ENCODE data around the gene MYO1B. TPM values are rescaled to one million over a fixed set of nuclear protein-coding genes. Genes with fewer than 3 reads are reported as not detected.

The MYO1B gene
- total RNA-seq, 3 donors from 2014 or later (not counting 1 experiment from before 2014, with no cell fraction given) = 0.21 to 0.80 (median 0.29) TPM

- Mint-ChIP-seq H3K9me3 (no peaks in the 10 kb centered on the region), H3K27me3 (ENCODE audit: low read depth in 2 of 2) (no peaks in the 10 kb centered on the region), H3K4me1 (peaks cover 35 to 40% of the 10 kb centered on the region in 2 donors), H3K4me3 (no peak overlapping the region), H3K36me3 (no peaks in the 10 kb centered on the region), H3K27ac (peak overlapping the region in 1 of 2 donors; percentile 72)
- DNase-seq = no peak
- ATAC-seq = no peak
- intact Hi-C loops (cut with micrococcal nuclease) = no loop called here
- Histone ChIP-seq H3K27ac (ENCODE audit: low read length) (no peak overlapping the region), H3K36me3 (ENCODE audit: control insufficient read depth, insufficient read depth, low read length) (peaks cover 4% of the 10 kb centered on the region), H3K4me1 (ENCODE audit: control insufficient read depth, insufficient read depth, low read length) (peaks cover 20% of the 10 kb centered on the region), H3K9me3 (ENCODE audit: control insufficient read depth, insufficient read depth, low read length) (no peaks in the 10 kb centered on the region), H3K27me3 (ENCODE audit: control insufficient read depth, insufficient read depth, low read length) (no peaks in the 10 kb centered on the region), H3K4me3 (ENCODE audit: low read length) (no peak overlapping the region)
- TF ChIP-seq CTCF (IDR thresholded peaks at IDR 0.05) = no peak
- 92% methylated on average over 6 of the region's 6 CpGs for WGBS (ENCODE audit: insufficient coverage)
Observed at GRCh38 chr2:191199929-191200512, 45.2 kb upstream of the MYO1B start.

GRCh38 chr2:191200910-191201309, 44.3 kb upstream of the MYO1B start:
- DNase-seq = no peak
- intact Hi-C loops (cut with micrococcal nuclease) = no loop called here
- Histone ChIP-seq H3K27ac (ENCODE audit: low read length) (no peak overlapping the region), H3K36me3 (ENCODE audit: control insufficient read depth, insufficient read depth, low read length) (peaks cover 4% of the 10 kb centered on the region), H3K4me3 (ENCODE audit: low read length) (no peak overlapping the region), H3K27me3 (ENCODE audit: control insufficient read depth, insufficient read depth, low read length) (no peaks in the 10 kb centered on the region), H3K4me1 (ENCODE audit: control insufficient read depth, insufficient read depth, low read length) (peaks cover 26% of the 10 kb centered on the region), H3K9me3 (ENCODE audit: control insufficient read depth, insufficient read depth, low read length) (no peaks in the 10 kb centered on the region)
- Mint-ChIP-seq H3K4me3 (peak overlapping the region; percentile 37), H3K9me3 (no peaks in the 10 kb centered on the region), H3K27ac (peak overlapping the region; percentile 40 to 72), H3K36me3 (no peaks in the 10 kb centered on the region), H3K4me1 (peaks cover 43 to 44% of the 10 kb centered on the region in 2 donors), H3K27me3 (ENCODE audit: low read depth in 2 of 2) (no peaks in the 10 kb centered on the region)
- no peak for ATAC-seq
- WGBS (ENCODE audit: insufficient coverage) = 95% methylated on average over 1 of the region's 1 CpG
- no peak for TF ChIP-seq CTCF (IDR thresholded peaks at IDR 0.05)

- DNase-seq (peak in 1 of 2 donors; percentile 49), ATAC-seq (no peak)
- Histone ChIP-seq H3K27me3 (ENCODE audit: control insufficient read depth, insufficient read depth, low read length) (no peaks in the 10 kb centered on the region), H3K4me3 (ENCODE audit: low read length) (no peak overlapping the region), H3K9me3 (ENCODE audit: control insufficient read depth, insufficient read depth, low read length) (peaks cover 2% of the 10 kb centered on the region), H3K4me1 (ENCODE audit: control insufficient read depth, insufficient read depth, low read length) (peaks cover 39% of the 10 kb centered on the region), H3K36me3 (ENCODE audit: control insufficient read depth, insufficient read depth, low read length) (peaks cover 4% of the 10 kb centered on the region), H3K27ac (ENCODE audit: low read length) (peak overlapping the region; percentile 53)
- Mint-ChIP-seq H3K27ac (peak overlapping the region; percentile 85 to 86), H3K36me3 (no peaks in the 10 kb centered on the region), H3K9me3 (peaks cover 2 to 3% of the 10 kb centered on the region in 2 donors), H3K27me3 (ENCODE audit: low read depth in 2 of 2) (no peaks in the 10 kb centered on the region), H3K4me3 (peak overlapping the region; percentile 64), H3K4me1 (peaks cover 57% of the 10 kb centered on the region in 2 donors)
- intact Hi-C loops (cut with micrococcal nuclease) = no loop called here
- 86% methylated on average over 1 of the region's 2 CpGs for WGBS (ENCODE audit: insufficient coverage)
- no peak for TF ChIP-seq CTCF (IDR thresholded peaks at IDR 0.05)
Observed at GRCh38 chr2:191202209-191202721, 42.9 kb upstream of the MYO1B start.
